MM.1S (cell line): ENCODE data around the gene CDT1.

Experiments
- DNase-seq: peaks from one replicate; pipeline ENCODE4 v3.0.0-alpha.2; 2015
- H2AFZ ChIP-seq: fragments of 300-600 bp; sonication (generic); 2 replicates; pipeline ENCODE4 v1.6.0; 2016; ENCODE audit warnings: antibody characterized with exemption, low read length
- H3F3A ChIP-seq: fragments of 300-600 bp; sonication (generic); 2 replicates; pipeline ENCODE4 v1.6.1; 2016; ENCODE audit warnings: mild to moderate bottlenecking, antibody characterized with exemption, low read length, moderate library complexity, mixed read lengths; ENCODE audit not compliant: insufficient read depth
- H3K27ac ChIP-seq: fragments of 300-600 bp; sonication (generic); 2 replicates; pipeline ENCODE4 v1.5.1; 2016; ENCODE audit warnings: mild to moderate bottlenecking, low read length
- H3K27me3 ChIP-seq: fragments of 300-600 bp; sonication (generic); replicated peaks from 2 replicates; pipeline ENCODE4 v1.6.0; 2016; ENCODE audit warnings: low read length; ENCODE audit not compliant: insufficient read depth
- H3K36me3 ChIP-seq: fragments of 300-600 bp; sonication (generic); replicated peaks from 2 replicates; pipeline ENCODE4 v1.6.1; 2016; ENCODE audit warnings: mild to moderate bottlenecking, low read length, mixed read lengths; ENCODE audit not compliant: insufficient read depth
- H3K4me1 ChIP-seq: fragments of 300-600 bp; sonication (generic); 2 replicates; pipeline ENCODE4 v1.6.1; 2016; ENCODE audit warnings: low read length, mixed read lengths
- H3K4me2 ChIP-seq: fragments of 300-600 bp; sonication (generic); 2 replicates; pipeline ENCODE4 v1.6.0; 2016; ENCODE audit warnings: low read depth, low read length
- H3K4me3 ChIP-seq: fragments of 300-600 bp; sonication (generic); 2 replicates; pipeline ENCODE4 v1.5.1; 2016; ENCODE audit warnings: low read length, mixed read lengths
- H3K79me2 ChIP-seq: fragments of 300-600 bp; sonication (generic); 2 replicates; pipeline ENCODE4 v1.6.1; 2016; ENCODE audit warnings: mixed run types, low read length, mixed read lengths
- H3K9ac ChIP-seq: fragments of 300-600 bp; sonication (generic); 2 replicates; pipeline ENCODE4 v1.6.1; 2016; ENCODE audit warnings: low read length, mixed read lengths
- H3K9me2 ChIP-seq: fragments of 300-600 bp; sonication (generic); replicated peaks from 2 replicates; pipeline ENCODE4 v1.6.1; 2016; ENCODE audit warnings: mild to moderate bottlenecking, low read length, mixed read lengths; ENCODE audit not compliant: insufficient read depth
- H3K9me3 ChIP-seq: fragments of 300-600 bp; sonication (generic); replicated peaks from 2 replicates; pipeline ENCODE4 v1.6.1; 2016; ENCODE audit warnings: mild to moderate bottlenecking, low read length, mixed read lengths; ENCODE audit not compliant: insufficient read depth
- H4K20me1 ChIP-seq: fragments of 300-600 bp; sonication (generic); 2 replicates; pipeline ENCODE4 v1.6.1; 2016; ENCODE audit warnings: mild to moderate bottlenecking, low read length, moderate library complexity, mixed read lengths; ENCODE audit not compliant: insufficient read depth
- CTCF ChIP-seq: fragments of 300-600 bp; sonication (generic); IDR thresholded peaks from 2 replicates; pipeline ENCODE4 v1.5.1; 2016; ENCODE audit warnings: antibody characterized with exemption, low read length, mixed read lengths
- EZH2 ChIP-seq: fragments of 300-600 bp; sonication (generic); optimal IDR thresholded peaks from 2 replicates; pipeline ENCODE3; 2017; ENCODE audit warnings: low read depth, mild to moderate bottlenecking, antibody characterized with exemption, low read length, mixed read lengths
- EZH2phosphoT487 ChIP-seq: fragments of 300-600 bp; sonication (generic); IDR thresholded peaks from 2 replicates; pipeline ENCODE4 v1.6.1; 2018; ENCODE audit warnings: antibody characterized with exemption, low read length

Gene CDT1

GRCh38 chr16:88838566-88838965, 35.0 kb downstream of the CDT1 start:
- H4K20me1 ChIP-seq = no peaks in the 10 kb centered on the region
- no peaks in the 10 kb centered on the region for H3K4me1 ChIP-seq
- DNase-seq = no peak
- no peaks in the 10 kb centered on the region for H3F3A ChIP-seq
- no peaks in the 10 kb centered on the region; the same call in none of the 2 replicates for H3K27me3 ChIP-seq
- no peaks in the 10 kb centered on the region for H3K36me3 ChIP-seq
- H3K4me2 ChIP-seq = no peak overlapping the region
- no peak overlapping the region for H3K27ac ChIP-seq
- no peak overlapping the region for H2AFZ ChIP-seq
- no peaks in the 10 kb centered on the region for H3K9me3 ChIP-seq
- TF ChIP-seq EZH2 (no peak), CTCF (no peak), EZH2phosphoT487 (no peak)
- no peak overlapping the region for H3K9ac ChIP-seq
- H3K4me3 ChIP-seq = no peak overlapping the region
- H3K79me2 ChIP-seq = no peaks in the 10 kb centered on the region
- no peaks in the 10 kb centered on the region for H3K9me2 ChIP-seq

- Histone ChIP-seq H3K27me3 (no peaks in the 10 kb centered on the region; the same call in none of the 2 replicates), H3K79me2 (no peaks in the 10 kb centered on the region), H2AFZ (no peak overlapping the region), H3K9me2 (no peaks in the 10 kb centered on the region), H3F3A (no peaks in the 10 kb centered on the region), H3K27ac (no peak overlapping the region), H4K20me1 (no peaks in the 10 kb centered on the region), H3K36me3 (no peaks in the 10 kb centered on the region), H3K4me2 (no peak overlapping the region), H3K9me3 (no peaks in the 10 kb centered on the region), H3K4me1 (no peaks in the 10 kb centered on the region), H3K9ac (no peak overlapping the region), H3K4me3 (no peak overlapping the region)
- DNase-seq = no peak
- TF ChIP-seq CTCF (no peak), EZH2 (no peak), EZH2phosphoT487 (no peak)
These were observed 35.5 kb downstream of the CDT1 start for GRCh38 chr16:88839026-88839529.

GRCh38 chr16:88839745-88840599, 36.4 kb downstream of the CDT1 start:
- no peak for DNase-seq
- Histone ChIP-seq H4K20me1 (no peaks in the 10 kb centered on the region), H3K4me3 (no peak overlapping the region), H3K79me2 (no peaks in the 10 kb centered on the region), H3F3A (no peaks in the 10 kb centered on the region), H3K9me3 (no peaks in the 10 kb centered on the region), H3K4me1 (no peaks in the 10 kb centered on the region), H3K27ac (no peak overlapping the region), H3K9me2 (no peaks in the 10 kb centered on the region), H3K27me3 (no peaks in the 10 kb centered on the region; the same call in none of the 2 replicates), H2AFZ (no peak overlapping the region), H3K4me2 (no peak overlapping the region), H3K36me3 (no peaks in the 10 kb centered on the region), H3K9ac (no peak overlapping the region)
- TF ChIP-seq EZH2 (no peak), EZH2phosphoT487 (no peak), CTCF (no peak)
